CD1c-positive myeloid dendritic cell (primary cell): ENCODE data around the gene SLC4A1AP.
A peak's percentile ranks its signal among the peaks of the same experiment; 100 is the strongest.

Experiments used
- DNase-seq: peaks from one replicate; pipeline ENCODE4 v3.0.0-alpha.2; 2016; ENCODE audit errors: extremely low spot score

Gene SLC4A1AP

GRCh38 chr2:27720004-27720551 is 56.4 kb downstream of the SLC4A1AP start:
- peak; percentile 58 for DNase-seq

- DNase-seq = no peak
These were observed 57.6 kb downstream of the SLC4A1AP start for GRCh38 chr2:27721335-27721734.

- DNase-seq = no peak
These were observed 58.3 kb downstream of the SLC4A1AP start for GRCh38 chr2:27721884-27722485.

- peak; percentile 77 for DNase-seq
These were observed 59.9 kb downstream of the SLC4A1AP start for GRCh38 chr2:27723372-27724144.

- no peak for DNase-seq
These were observed 60.5 kb downstream of the SLC4A1AP start for GRCh38 chr2:27724191-27724590.

- no peak for DNase-seq
These were observed 61.4 kb downstream of the SLC4A1AP start for GRCh38 chr2:27724905-27725701.

GRCh38 chr2:27727257-27727656 is 63.6 kb downstream of the SLC4A1AP start:
- peak; percentile 53 for DNase-seq

GRCh38 chr2:27728081-27728858 is 64.6 kb downstream of the SLC4A1AP start:
- DNase-seq = no peak

- no peak for DNase-seq
These were observed 65.5 kb downstream of the SLC4A1AP start for GRCh38 chr2:27729198-27729597.

- no peak for DNase-seq
These were observed 65.9 kb downstream of the SLC4A1AP start for GRCh38 chr2:27729614-27730013.

- DNase-seq = no peak
These were observed 66.6 kb downstream of the SLC4A1AP start for GRCh38 chr2:27730261-27730662.

- DNase-seq = no peak
These were observed 67.4 kb downstream of the SLC4A1AP start for GRCh38 chr2:27730980-27731691.

GRCh38 chr2:27734305-27734704 is 70.6 kb downstream of the SLC4A1AP start:
- DNase-seq = no peak

GRCh38 chr2:27735263-27735904 is 71.7 kb downstream of the SLC4A1AP start:
- DNase-seq = peak; percentile 56

- DNase-seq = no peak
These were observed 72.6 kb downstream of the SLC4A1AP start for GRCh38 chr2:27736031-27736889.

GRCh38 chr2:27736890-27737204 is 73.2 kb downstream of the SLC4A1AP start:
- DNase-seq = no peak

GRCh38 chr2:27737676-27738348 is 74.1 kb downstream of the SLC4A1AP start:
- no peak for DNase-seq

GRCh38 chr2:27738349-27739057 is 74.8 kb downstream of the SLC4A1AP start:
- DNase-seq = no peak

GRCh38 chr2:27739058-27739373 is 75.3 kb downstream of the SLC4A1AP start:
- no peak for DNase-seq
